ENCODE data around the gene CALR. TPM values are rescaled to one million over a fixed set of nuclear protein-coding genes. Genes with fewer than 3 reads are reported as not detected.
"Not testable (repeated sequence)": the region's sequence is repeated elsewhere in the genome, so short reads cannot be mapped to it uniquely, and the experiment has no call there.

Gene CALR
- total RNA-seq (2014; rRNA removed; shearing (Covaris generic)) = 1,274 and 1,279 TPM in 2 replicates
- polyA plus RNA-seq (2015; cell fraction: cytosol; rRNA removed) = 1,243 and 1,370 TPM in 2 replicates
- polyA plus RNA-seq (2015; cell fraction: nucleus; rRNA removed) = 291 and 307 TPM in 2 replicates

DNA sequence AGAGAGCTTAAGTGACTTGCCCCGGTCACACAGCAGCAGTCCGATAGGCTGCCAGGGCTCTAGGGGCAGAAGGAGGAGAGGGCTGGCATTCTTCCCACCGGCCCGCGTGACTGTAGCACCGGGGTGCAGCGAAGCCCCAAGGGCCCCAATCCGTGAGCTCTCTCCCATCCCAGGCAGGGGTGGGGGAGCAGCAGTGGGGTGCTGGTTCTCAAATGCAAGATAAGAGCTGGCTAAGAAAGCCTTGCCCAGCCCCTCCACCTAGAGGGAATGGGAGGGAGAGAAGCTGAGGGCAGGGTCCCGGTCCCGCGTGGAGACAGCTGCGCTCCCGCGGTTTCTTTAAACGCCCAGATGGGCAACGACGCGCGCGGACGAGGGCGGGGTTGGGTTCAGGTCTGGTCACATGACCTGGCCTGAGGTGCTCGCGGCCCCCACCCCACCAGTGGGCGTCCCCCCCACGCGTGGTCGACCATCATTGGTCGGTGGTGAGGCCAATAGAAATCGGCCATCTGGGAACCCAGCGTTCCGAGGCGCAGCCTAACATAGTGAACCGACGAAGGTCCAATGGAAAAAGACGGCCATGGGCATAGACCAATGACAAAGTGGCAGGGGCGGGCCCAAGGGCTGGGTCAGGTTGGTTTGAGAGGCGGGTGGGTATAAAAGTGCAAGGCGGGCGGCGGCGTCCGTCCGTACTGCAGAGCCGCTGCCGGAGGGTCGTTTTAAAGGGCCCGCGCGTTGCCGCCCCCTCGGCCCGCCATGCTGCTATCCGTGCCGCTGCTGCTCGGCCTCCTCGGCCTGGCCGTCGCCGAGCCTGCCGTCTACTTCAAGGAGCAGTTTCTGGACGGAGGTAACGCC, at the start of gene CALR:
CALR (plus strand) TSS at position 683 of the 852 bp plus-strand sequence; CDS start at position 754, 71 bp downstream.
- peak; percentile 98 for DNase-seq (ENCODE audit: low read depth, low spot score)
- in situ Hi-C loops (cut with HindIII; ENCODE audit: low pct_unique_long_range_greater_than_20kb, low sequenced_read_pairs) = no loop called here

DNA sequence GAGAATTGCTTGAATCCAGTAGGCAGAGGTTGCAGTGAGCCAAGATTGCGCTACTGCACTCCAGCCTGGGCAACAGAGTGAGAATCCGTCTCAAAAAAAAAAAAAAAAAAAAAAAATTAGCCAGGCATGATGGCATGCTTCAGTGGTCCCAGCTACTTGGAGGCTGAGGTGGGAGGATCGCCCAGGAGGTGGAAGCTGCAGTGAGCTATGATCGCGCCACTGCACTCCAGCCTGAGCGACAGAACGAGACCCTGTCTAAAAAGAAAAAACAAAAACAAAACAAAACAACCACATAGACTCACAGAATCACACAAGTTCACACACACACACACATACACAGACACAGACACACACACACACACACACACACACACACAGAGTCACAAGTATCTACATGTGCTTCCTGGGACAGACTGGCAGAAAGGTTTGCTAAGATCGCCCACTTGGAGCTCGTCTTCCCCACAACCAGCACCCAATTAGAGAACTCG, 48.1 kb upstream of the CALR start:
- in situ Hi-C loops (cut with HindIII; ENCODE audit: low pct_unique_long_range_greater_than_20kb, low sequenced_read_pairs); DNase-seq (ENCODE audit: low read depth, low spot score): not testable (repeated sequence)

DNA sequence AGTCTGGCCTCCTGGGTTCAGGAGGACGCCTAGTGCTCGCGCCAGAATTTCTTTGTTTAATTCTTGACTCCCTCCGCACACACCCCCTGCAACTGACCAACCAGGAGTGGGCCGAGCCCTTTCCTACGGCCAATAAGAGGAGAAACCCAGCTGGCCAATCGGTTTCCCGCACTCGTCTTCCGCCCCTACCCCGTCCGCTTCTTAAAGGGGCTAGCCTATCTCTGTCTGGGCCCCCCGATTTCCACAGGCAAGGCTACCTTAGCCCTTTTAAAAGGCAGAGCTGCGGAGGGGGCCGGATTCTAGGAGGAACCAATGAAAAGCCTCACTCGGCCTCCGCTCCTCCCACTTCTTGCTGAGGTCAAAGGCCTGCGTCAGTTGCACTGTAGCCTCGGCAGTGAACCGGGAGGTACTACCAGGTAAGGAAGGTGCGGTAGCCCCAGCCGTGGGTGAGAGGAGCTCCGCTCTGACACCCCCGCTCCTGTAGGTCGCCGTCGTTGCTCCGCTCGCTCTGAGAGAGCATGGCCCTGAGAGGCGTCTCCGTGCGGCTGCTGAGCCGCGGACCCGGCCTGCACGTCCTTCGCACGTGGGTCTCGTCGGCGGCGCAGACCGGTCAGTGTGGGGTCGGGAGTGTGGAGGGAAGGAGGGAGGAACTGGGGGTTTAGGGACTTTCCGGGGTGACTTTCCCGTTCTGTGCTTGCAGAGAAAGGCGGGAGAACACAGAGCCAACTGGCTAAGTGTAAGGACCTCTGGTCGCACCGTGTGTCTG, 47.4 kb upstream of the CALR start, which contains the start of gene GCDH:
GCDH (plus strand) TSS at position 374 of the 766 bp plus-strand sequence; CDS start at position 519, 145 bp downstream.
- peak; percentile 98 for DNase-seq (ENCODE audit: low read depth, low spot score)
- in situ Hi-C loops (cut with HindIII; ENCODE audit: low pct_unique_long_range_greater_than_20kb, low sequenced_read_pairs) = no loop called here

DNA sequence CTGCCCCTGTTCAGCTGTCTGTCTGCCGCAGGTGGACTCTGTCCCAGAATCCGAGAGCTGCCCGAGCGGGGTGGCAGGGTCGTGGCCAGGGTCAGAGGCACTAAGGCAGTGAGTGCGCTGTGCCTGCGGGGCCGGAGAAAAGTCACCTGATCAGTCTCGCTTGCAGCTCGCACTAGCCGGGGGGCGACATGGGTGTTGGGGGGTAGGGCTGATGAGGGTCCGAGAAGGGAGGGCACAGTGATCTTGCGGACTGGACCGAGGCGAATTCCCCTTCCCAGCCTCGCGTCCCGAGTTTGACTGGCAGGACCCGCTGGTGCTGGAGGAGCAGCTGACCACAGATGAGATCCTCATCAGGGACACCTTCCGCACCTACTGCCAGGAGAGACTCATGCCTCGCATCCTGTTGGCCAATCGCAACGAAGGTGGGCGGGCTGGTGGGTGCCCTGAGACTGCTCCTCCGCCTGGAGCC, 46.8 kb upstream of the CALR start:
- DNase-seq (ENCODE audit: low read depth, low spot score) = no peak
- in situ Hi-C loops (cut with HindIII; ENCODE audit: low pct_unique_long_range_greater_than_20kb, low sequenced_read_pairs) = no loop called here

DNA sequence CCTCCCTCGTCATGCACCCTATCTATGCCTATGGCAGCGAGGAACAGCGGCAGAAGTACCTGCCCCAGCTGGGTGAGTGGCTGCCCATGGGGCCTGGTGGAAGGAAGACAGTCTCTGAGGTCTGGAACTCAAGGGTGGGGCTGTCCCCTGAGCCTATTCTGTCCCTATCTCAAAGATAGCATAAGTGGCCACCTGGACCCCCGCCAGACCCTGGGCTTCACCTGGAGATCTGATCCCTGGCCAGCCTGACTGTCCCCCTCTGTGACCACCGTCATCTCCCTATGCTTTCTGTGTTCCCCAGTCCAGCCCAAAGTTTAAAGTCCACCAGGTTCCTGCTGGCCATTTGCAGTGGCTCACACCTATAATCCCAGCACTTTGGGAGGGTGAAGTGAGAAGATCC, 44.8 kb upstream of the CALR start:
- no peak for DNase-seq (ENCODE audit: low read depth, low spot score)
- in situ Hi-C loops (cut with HindIII; ENCODE audit: low pct_unique_long_range_greater_than_20kb, low sequenced_read_pairs) = no loop called here

DNA sequence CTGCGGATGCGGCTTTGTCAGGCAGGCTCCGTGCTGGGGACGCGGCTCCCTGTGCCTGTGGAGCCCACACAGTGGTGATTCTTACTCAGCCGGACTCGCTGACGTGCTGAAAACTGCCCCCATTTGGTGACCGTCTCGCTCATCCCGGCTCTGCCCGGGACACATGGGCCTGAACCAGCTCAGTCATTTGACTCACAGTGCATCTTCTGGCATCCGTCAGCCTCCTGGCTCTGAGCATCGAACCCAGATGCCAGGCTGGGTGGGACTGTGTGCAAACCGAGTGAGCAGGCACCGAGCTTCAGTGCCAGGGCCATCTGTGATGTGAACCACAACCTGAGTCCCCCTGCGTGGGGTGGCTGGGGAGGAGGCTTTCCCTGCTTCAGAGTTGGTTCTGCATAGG, 41.9 kb upstream of the CALR start:
- DNase-seq (ENCODE audit: low read depth, low spot score) = no peak
- in situ Hi-C loops (cut with HindIII; ENCODE audit: low pct_unique_long_range_greater_than_20kb, low sequenced_read_pairs) = no loop called here

DNA sequence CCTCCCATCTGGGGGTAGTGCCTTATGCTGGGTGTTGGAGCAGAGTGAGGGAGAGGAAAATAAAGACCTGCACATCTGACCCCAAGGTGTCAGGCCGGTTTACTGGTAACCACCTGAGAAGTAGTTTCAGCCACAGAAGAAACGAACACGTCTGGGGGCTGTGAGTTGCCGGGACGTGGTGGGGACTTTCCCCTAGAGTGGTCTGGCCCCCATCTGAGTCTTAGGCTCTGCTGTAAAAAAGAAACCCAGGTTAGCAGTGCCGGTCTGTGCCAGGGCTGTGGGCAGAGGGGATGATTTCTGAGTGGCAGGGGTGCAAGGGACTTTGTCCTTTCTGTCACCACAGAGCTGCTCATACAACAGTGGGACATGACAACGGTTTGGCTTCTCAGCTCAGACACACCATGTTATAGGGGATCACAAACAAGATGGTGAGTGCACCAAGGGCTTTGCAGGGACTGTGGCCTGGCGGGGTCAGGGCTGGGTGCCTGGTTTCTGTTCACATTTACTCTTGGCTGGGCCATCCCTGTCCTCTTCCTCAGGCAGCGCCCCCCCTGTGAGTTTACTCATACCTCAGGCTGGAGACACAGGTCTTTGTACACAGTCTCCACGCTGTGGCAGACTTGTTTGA, 38.4 kb upstream of the CALR start:
- DNase-seq (ENCODE audit: low read depth, low spot score) = no peak
- in situ Hi-C loops (cut with HindIII; ENCODE audit: low pct_unique_long_range_greater_than_20kb, low sequenced_read_pairs) = no loop called here

DNA sequence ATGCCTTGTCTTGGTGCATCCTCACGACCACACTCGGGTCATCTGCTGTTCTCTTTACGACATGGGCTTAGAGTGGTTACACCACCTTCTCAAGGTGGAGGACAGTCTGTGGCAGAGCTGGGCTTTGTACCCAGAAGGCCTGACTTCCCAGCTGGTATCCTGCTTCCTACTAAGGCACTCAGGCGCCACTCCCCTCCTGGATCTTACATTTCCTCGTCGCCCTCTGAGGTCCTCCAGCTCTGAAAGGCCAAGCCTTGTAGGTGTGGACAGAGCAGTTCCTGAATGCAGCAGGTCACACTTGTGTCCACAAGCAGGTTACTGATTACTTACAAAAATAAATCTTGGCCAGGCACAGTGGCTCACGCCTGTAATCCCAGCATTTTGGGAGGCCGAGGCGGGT, 31.2 kb upstream of the CALR start:
- in situ Hi-C loops (cut with HindIII; ENCODE audit: low pct_unique_long_range_greater_than_20kb, low sequenced_read_pairs) = no loop called here
- no peak for DNase-seq (ENCODE audit: low read depth, low spot score)

DNA sequence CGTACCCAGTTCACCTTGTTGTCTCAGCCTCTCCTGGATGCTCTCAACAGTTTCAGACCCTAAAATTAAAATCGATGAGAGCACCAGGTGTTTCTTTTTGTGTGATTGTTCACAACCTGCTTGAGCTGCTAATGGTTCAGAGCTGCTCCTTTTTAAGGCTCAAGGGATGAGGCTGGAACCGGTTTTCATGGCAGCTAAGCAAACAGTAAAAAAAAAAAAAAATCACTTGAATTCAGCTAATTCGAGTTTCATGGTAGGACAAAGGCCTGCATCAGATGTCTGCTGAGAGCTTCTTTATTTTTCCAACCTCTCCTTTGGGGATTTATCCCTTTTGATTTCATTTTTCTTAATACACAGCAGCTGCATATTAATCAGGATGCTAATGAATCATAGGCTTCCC, 25.8 kb upstream of the CALR start:
- in situ Hi-C loops (cut with HindIII; ENCODE audit: low pct_unique_long_range_greater_than_20kb, low sequenced_read_pairs) = no loop called here
- DNase-seq (ENCODE audit: low read depth, low spot score) = no peak

DNA sequence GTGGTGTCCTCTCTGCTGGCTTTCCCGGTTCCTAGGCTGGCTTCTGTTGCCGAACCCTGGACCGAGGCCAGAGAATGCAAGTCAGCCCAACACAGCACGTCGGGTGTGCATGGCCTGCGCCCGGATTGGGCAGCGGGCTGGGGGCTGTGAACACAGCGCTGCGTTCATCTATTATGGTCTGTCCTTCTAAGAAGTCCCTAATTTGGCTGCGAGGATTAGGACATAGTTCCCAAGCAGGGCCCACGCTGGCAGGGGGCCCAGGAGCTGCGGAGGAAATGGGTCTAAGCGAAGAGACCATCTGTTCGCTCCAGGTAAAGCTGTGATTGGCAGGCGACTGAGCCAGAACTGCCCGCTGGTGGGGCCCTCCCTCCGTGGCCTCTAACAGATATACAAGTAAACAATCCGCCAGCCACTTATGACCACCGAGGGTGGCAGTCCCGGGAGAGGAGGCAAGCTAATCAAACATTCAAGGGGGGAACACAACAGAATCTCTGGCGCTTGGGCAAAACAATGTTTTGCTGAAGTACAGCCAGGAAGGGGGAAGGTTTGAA, 25.3 kb upstream of the CALR start:
- no peak for DNase-seq (ENCODE audit: low read depth, low spot score)
- in situ Hi-C loops (cut with HindIII; ENCODE audit: low pct_unique_long_range_greater_than_20kb, low sequenced_read_pairs) = no loop called here

DNA sequence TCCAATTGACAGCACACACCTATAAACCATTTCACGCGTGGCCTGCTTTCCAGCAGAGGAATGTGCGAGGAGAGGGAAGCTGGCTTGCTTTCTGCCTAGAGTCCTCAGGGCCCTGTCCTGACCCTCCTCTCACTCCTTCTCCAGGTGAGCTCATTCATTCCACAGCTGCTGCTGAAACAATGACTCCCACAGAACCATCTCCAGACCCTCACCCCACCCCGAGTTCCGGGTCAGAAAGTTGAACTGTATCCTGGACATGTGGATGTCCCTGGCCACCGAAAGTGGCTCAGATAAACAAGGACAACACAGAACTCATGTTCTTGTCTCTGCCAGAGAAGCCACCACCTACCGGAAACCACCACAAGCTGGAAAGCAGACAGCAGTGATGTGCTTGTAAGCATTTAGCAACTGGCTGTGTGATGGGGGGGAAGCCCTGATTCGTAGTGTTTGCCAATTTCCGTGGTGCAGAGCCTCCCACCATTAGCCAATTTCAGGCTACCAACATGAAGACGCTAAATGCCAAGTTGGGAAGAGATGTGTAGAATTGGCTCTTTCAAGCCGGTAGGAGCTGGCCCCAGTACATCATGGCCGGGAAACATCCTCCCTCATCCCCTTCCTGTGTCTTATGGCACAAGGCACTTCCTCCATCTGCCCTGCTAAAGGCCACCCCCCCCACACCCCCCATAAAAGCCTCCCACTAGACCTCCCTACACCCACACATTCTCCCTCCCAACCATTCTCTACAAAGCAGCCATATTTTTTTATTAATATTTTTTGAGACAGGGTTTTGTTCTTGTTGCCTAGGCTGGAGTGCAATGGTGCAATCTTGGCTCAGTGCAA, 24.3 kb upstream of the CALR start:
- in situ Hi-C loops (cut with HindIII; ENCODE audit: low pct_unique_long_range_greater_than_20kb, low sequenced_read_pairs) = no loop called here
- no peak for DNase-seq (ENCODE audit: low read depth, low spot score)

DNA sequence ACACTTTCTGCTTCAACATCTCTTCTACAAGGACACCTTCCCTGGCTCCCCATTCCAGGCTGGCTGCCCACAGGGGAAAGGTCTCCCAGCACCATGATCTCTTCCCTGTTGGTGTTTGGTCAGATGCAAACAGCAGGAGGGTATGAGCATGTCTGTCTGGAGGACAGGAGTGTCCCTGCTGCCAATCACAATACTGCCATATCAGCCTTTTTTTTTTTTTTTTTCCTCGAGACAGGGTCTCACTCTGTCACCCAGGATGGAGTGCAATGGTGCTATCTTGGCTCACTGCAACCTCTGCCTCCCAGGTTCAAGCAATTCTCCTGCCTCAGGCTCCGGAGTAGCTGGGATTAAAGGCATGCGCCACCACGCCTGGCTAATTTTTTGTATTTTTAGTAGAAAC, 22.5 kb upstream of the CALR start:
- in situ Hi-C loops (cut with HindIII; ENCODE audit: low pct_unique_long_range_greater_than_20kb, low sequenced_read_pairs); DNase-seq (ENCODE audit: low read depth, low spot score): not testable (repeated sequence)

DNA sequence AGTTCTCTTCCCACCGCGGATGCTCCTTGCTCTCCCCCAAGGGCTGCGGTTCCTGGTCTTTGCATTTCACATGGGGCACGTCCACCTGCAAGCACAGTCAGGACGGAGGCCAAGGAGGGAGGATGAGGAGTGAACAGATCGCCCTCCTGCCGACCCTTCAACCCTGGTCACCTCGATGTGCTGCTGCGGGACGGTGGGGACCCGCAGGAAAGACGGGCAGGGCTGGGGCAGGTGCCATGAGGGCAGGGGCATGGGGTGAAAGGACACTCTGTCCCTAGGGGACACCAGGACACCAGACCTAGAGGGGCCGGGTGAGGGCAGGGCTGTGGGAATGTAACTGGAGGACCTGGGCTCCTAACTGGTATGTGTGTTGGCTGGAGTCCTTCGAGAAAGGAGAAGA, 20.2 kb upstream of the CALR start:
- DNase-seq (ENCODE audit: low read depth, low spot score) = no peak
- in situ Hi-C loops (cut with HindIII; ENCODE audit: low pct_unique_long_range_greater_than_20kb, low sequenced_read_pairs) = no loop called here

DNA sequence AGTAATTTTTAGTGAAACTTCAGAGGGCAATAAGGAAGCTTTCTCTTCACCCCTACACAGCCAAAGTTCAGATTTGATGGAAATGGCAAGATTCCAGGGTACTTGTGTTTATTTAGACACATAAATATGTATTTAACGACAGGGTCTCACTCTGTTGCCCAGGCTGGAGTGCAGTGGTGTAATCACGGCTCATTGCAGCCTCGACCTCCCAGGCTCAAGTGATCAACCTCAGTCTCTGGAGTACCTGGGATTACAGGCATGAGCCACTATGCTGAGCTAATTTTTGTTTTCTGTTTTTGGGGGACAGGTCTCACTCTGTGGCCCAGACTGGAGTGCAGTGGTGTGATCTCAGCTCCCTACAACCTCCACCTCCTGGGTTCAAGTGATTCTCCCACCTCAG, 17.4 kb upstream of the CALR start:
- DNase-seq (ENCODE audit: low read depth, low spot score) = no peak
- in situ Hi-C loops (cut with HindIII; ENCODE audit: low pct_unique_long_range_greater_than_20kb, low sequenced_read_pairs) = no loop called here

DNA sequence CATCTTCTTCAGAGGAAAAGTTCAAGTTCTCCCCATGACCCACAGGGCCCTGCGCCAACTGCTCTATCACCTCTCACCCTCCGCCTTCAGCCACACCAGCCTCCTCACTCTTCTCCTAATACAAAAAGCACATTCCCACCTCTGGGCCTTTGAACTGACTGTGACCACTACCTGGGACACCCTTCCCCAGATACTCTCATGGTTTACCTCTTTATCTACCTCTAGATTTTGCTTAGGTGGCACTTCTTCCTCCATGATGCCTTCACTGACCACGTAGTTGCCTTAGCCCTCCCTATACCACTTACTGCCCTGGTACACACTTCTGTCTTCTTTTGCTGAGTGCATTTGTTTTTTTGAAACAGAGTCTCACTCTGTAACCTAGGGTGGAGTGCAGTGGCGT, 15.4 kb upstream of the CALR start:
- no peak for DNase-seq (ENCODE audit: low read depth, low spot score)
- in situ Hi-C loops (cut with HindIII; ENCODE audit: low pct_unique_long_range_greater_than_20kb, low sequenced_read_pairs) = no loop called here

DNA sequence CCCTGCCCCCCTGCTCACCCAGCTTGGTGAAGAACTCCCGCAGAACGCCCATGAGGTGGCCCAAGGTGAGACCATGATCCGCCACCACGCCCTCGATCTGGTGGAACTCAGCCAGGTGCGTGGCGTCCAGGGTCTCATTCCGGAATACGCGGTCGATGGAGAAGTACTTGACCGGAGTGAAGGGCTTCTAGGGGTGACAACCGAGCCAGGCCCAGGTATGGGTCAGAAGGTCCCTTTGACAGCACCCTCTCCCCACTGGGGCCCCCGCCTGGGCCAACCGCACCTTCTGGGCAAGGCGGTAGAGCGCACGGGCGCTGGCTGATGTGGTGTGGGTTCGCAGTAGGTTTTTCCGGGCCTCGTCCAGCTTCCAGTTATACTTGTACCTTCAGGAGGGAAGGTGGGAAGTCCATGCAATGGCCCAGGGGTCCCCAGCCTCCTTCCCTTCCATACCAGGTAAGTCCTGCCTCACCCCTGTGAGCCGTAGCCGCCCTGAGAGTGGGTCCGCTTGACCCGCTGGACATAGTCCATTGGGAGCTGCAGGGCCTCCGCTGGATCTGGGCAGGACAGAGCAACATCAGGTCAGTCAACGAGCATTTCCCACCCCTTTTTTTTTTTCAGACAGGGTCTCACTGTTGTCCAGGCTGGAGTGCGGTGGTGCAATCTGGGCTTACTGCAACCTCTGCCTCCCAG, 13.6 kb upstream of the CALR start:
- DNase-seq (ENCODE audit: low read depth, low spot score) = no peak
- in situ Hi-C loops (cut with HindIII; ENCODE audit: low pct_unique_long_range_greater_than_20kb, low sequenced_read_pairs) = no loop called here

Measured in SK-MEL-5 (cell line).